HUES6 (cell line): Measurements from ENCODE around the gene FTCD.
"Not testable (repeated sequence)": the region's sequence is repeated elsewhere in the genome, so short reads cannot be mapped to it uniquely, and the experiment has no call there.

ENCODE experiments used
- H3K27ac ChIP-seq: 2 replicates; pipeline ENCODE4 v1.7.0; 2013; ENCODE audit warnings: low read depth, mild to moderate bottlenecking, low read length, inconsistent platforms
- H3K27me3 ChIP-seq: 2 replicates; pipeline ENCODE4 v1.6.1; 2013; ENCODE audit warnings: low read length; ENCODE audit not compliant: control insufficient read depth, insufficient read depth
- H3K36me3 ChIP-seq: 2 replicates; pipeline ENCODE4 v1.6.1; 2013; ENCODE audit warnings: low read length; ENCODE audit not compliant: control insufficient read depth, insufficient read depth
- H3K4me1 ChIP-seq: 2 replicates; pipeline ENCODE4 v1.6.1; 2013; ENCODE audit warnings: low read length; ENCODE audit not compliant: control insufficient read depth, insufficient read depth
- H3K4me3 ChIP-seq: 2 replicates; pipeline ENCODE4 v1.5.1; 2013; ENCODE audit warnings: low read depth, low read length
- H3K9ac ChIP-seq: one replicate; pipeline ENCODE4 v1.6.1; 2013; ENCODE audit warnings: mild to moderate bottlenecking, low read length
- H3K9me3 ChIP-seq: 2 replicates; pipeline ENCODE4 v1.6.1; 2013; ENCODE audit warnings: low read depth, low read length; ENCODE audit not compliant: control insufficient read depth, insufficient read depth

The FTCD gene

DNA sequence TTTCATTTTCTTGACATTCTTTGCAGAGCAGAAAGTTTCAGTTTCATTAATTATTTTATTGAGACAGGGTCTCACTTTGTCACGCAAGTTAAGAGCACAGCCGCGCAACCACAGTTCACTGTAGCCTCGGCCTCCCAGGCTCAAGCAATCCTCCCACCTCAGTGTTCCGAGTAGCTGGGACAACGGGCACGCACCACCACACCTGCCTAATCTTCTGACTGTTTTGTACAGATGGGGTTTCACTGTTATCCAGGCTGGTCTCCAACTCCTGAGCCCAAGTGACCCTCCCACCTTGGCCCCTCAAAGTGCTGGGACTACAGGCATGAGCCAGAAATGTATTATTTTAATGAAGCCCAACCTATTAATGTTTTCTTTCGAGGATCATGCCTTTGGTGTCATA is 31.9 kb upstream of the FTCD start:
- no peaks in the 10 kb centered on the region for H3K27me3 ChIP-seq
- H3K9me3 ChIP-seq, result no peaks in the 10 kb centered on the region
- H3K4me1 ChIP-seq, result peaks cover 25% of the 10 kb centered on the region
- no peak overlapping the region for H3K9ac ChIP-seq
- H3K36me3 ChIP-seq, result peaks cover 40% of the 10 kb centered on the region
- H3K4me3 ChIP-seq, result no peak overlapping the region
- H3K27ac ChIP-seq, result no peak overlapping the region

DNA sequence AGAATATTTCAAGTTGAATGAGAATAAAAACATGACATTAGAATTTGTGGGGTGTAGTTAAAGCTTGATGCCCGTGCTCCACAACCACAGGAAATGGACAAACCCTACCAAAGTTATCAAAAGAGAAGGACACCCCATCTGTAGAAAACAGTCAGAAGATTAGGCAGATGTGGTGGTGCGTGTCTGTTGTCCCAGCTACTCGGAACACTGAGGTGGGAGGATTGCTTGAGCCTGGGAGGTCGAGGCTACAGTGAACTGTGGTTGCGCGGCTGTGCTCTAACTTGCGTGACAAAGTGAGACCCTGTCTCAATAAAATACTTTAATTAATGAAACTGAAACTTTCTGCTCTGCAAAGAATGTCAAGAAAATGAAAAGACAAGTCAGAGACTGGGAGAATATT is 30.3 kb upstream of the FTCD start:
- Histone ChIP-seq H3K4me1 (peaks cover 34% of the 10 kb centered on the region), H3K9ac (no peak overlapping the region), H3K27ac (no peak overlapping the region), H3K36me3 (peaks cover 25% of the 10 kb centered on the region), H3K4me3 (no peak overlapping the region), H3K27me3 (no peaks in the 10 kb centered on the region), H3K9me3 (no peaks in the 10 kb centered on the region)

DNA sequence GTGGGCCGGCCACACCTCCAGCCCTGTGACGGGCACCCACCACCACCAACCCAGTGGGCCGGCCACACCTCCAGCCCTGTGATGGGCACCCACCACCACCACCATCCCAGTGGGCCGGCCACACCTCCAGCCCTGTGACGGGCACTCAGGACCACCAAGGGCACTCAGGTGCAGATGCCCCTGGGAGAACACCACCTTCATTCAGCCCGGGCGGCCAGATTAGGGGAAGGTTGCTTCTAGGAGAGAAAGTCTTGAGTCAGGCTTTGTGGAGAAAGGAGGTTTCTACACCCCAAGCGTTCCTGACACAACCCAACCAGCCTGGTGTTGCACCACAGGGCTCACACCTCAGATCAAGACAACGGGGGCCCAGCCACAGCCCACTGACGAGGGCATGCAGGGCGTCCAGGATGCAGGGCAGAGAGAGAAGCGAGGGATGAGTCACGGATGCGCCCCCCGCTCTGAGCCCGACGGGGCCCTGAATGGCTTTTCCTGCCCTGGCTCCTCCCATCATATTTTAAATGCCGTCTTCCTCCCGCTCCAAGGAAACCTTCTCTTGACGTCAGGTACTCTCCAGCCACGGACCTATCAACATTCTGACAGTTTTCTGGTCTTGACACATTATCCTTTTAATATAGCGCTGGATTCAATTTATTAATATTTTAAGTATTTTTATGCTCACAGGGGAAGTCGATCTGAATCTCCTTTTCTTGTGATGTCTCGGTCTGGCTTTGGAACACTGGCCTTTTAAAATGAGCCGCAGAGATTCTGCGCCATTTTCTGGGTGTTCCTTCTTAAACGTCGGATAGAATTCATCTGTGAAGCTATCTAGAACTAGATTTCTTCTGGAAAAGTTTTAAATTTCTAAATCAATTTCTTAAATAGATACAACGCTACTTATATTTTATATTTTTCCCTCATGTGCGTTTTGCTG is 29.5 kb upstream of the FTCD start:
- peak overlapping the region; percentile 93 for H3K4me3 ChIP-seq
- peak overlapping the region; percentile 84 for H3K27ac ChIP-seq

DNA sequence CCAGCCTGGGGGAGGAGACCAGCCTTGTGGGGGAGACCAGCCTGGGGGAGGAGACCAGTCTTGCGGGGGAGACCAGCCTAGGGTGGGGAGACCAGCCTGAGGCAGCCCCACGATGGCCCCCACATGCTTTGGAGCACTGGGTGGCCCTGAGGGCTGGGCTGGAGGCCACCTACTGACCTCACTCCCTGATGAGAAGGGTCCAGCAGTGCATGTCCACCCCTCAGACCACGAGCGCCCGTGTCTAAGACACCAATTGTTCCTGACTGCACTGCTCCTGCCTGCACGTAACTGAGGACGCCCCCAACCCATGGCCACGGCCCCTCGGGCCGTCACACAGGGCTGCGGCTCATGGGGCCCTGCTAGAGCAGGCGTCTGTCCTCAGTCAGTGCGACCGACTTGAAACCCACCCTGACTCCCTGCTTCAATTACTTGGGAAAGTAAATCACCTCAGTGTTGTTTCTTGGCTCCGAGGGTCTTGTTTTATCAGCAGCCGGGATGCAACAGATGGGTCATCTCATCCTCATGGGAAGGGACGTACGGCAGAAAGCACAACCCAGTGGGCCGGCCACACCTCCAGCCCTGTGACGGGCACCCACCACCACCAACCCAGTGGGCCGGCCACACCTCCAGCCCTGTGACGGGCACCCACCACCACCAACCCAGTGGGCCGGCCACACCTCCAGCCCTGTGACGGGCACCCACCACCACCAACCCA is 28.7 kb upstream of the FTCD start, which contains the start of gene SPATC1L:
SPATC1L (minus strand) TSS at position 550 of the 715 bp plus-strand sequence. CDS start 1,643 bp downstream, outside the sequence.
- Histone ChIP-seq H3K9ac (peak within 1 kb of the TSS; percentile 87), H3K27ac (peak within 1 kb of the TSS; percentile 84), H3K27me3 (no peaks in the 10 kb centered on the region), H3K36me3 (peaks cover 17% of the 10 kb centered on the region), H3K9me3 (no peaks in the 10 kb centered on the region), H3K4me3 (peak within 1 kb of the TSS; percentile 93), H3K4me1 (peaks cover 35% of the 10 kb centered on the region)

More for the DNA sequence above, 29.5 kb upstream of the FTCD start:
- no peaks in the 10 kb centered on the region for H3K9me3 ChIP-seq
- H3K9ac ChIP-seq, result peak overlapping the region; percentile 87
- H3K27me3 ChIP-seq, result no peaks in the 10 kb centered on the region
- H3K36me3 ChIP-seq, result peaks cover 18% of the 10 kb centered on the region
- peaks cover 40% of the 10 kb centered on the region for H3K4me1 ChIP-seq

- H3K9me3 ChIP-seq, H3K9ac ChIP-seq, H3K27me3 ChIP-seq, H3K27ac ChIP-seq: not testable (repeated sequence)
- Histone ChIP-seq H3K4me3 (peak overlapping the region; percentile 93), H3K4me1 (peaks cover 28% of the 10 kb centered on the region), H3K36me3 (peaks cover 16% of the 10 kb centered on the region)
These were observed 28.0 kb upstream of the FTCD start for GRCh38 chr21:46183337-46183909.

DNA sequence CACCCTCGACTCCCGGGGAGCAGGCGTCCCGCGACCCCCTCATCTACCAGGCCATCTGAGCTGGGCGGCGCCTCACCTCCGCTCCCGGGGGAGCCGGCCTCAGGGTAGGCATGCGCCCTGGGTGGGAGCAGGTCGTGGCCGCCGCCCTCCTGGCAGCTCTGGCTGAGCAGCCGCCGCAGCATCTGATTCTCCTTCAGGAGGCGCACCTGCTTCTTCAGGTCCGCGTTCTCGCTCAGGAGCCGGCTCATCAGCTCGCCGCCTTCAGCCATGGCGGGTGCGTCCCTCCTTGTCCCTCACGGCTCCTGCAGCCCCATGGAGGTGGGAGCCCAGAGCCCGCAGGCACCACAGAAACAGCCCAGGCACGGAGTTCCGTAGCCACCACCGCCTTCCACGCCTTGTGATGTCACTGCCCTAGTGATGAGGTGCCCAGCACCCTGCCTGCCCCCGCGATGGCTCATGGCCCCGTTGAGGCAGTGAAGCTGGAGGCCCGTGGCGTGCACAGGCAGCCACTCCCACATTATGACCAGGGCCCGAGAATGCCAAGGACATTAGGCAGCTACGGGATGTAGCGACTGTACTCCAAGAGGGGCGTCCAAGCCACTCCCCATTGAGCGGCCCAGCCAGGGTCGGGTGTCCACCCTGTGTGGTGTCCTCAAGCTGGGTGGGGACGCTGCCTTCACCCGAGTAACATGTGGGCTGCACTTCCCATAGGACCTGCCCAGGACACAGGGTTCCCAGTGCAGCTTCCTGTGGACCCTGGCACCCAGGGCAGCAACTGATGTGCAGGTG is 27.4 kb upstream of the FTCD start:
- peak overlapping the region; percentile 37; the same call in 1 of the 2 replicates for H3K4me3 ChIP-seq
- peaks cover 10% of the 10 kb centered on the region for H3K36me3 ChIP-seq
- peaks cover 22% of the 10 kb centered on the region for H3K4me1 ChIP-seq
- H3K27ac ChIP-seq, result no peak overlapping the region
- no peak overlapping the region for H3K9ac ChIP-seq
- no peaks in the 10 kb centered on the region for H3K9me3 ChIP-seq
- H3K27me3 ChIP-seq, result no peaks in the 10 kb centered on the region

DNA sequence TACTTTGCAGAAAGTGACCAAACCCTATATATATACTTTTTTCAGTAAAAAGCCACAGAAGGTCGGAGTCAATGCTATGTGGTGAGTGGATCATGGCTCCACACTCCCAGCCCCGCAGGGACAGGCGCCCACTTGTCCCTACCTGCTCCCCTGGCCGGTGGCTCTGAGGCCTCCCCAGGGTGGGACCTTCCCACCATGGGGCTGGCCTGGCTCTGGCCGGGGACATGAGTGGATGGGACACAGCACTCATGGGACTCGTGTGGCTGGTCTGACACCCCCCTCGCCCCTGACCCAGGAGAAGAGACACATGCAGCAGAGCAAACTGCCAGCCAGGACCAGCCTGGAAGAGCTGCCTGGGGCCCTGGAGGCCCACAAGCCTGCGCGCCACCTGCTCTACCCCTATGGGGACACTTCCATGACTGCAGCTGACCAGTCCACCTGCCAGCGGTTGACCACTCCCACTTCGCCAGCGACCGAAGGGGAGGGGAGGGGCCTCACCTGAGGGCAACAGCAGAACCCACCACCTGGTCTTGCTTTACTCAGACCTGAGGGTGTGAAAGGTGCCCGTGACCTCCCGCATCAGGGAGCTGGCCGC is 26.7 kb upstream of the FTCD start:
- Histone ChIP-seq H3K36me3 (peaks cover 5% of the 10 kb centered on the region; the same call in 1 of the 2 replicates), H3K27me3 (no peaks in the 10 kb centered on the region), H3K9ac (no peak overlapping the region), H3K4me1 (peaks cover 21% of the 10 kb centered on the region), H3K4me3 (no peak overlapping the region), H3K9me3 (peaks cover 3% of the 10 kb centered on the region; the same call in 1 of the 2 replicates), H3K27ac (no peak overlapping the region)

DNA sequence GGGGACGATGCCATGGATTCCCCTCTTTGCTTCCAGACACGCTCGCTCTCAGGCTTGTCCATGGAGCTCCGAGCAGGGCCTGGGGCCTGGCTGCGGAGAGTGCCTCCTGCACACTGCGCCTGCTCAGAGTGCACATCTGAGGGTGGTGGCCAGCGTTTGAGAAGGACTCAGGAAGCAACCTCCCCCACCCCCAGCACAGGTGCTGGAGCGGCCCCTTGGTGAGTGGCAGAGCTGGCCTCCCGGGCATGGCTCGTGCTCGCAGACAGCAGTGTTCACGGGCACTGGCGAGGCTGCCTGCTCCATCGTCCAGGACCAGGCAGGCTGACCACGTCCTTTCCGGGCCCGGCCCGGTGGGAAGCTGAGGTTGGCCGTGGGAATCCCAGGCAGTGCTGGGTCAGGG is 26.1 kb upstream of the FTCD start:
- Histone ChIP-seq H3K4me1 (peaks cover 21% of the 10 kb centered on the region), H3K9me3 (peaks cover 3% of the 10 kb centered on the region; the same call in 1 of the 2 replicates), H3K27ac (0 out of 2 replicates have a peak overlapping the region, but pooled peaks have one; percentile 34), H3K4me3 (0 out of 2 replicates have a peak overlapping the region, but pooled peaks have one; percentile 16), H3K27me3 (no peaks in the 10 kb centered on the region), H3K36me3 (peaks cover 5% of the 10 kb centered on the region; the same call in 1 of the 2 replicates), H3K9ac (peak overlapping the region; percentile 13)

- peak overlapping the region; percentile 34; the same call in 1 of the 2 replicates for H3K27ac ChIP-seq
- H3K9me3 ChIP-seq, result peaks cover 3% of the 10 kb centered on the region; the same call in 1 of the 2 replicates
- H3K4me1 ChIP-seq, result peaks cover 21% of the 10 kb centered on the region
These were observed 25.5 kb upstream of the FTCD start for GRCh38 chr21:46180778-46181391.

More at GRCh38 chr21:46180778-46181391, 25.5 kb upstream of the FTCD start:
- H3K27me3 ChIP-seq, result no peaks in the 10 kb centered on the region
- peak overlapping the region; percentile 13 for H3K9ac ChIP-seq
- peaks cover 5% of the 10 kb centered on the region; the same call in 1 of the 2 replicates for H3K36me3 ChIP-seq
- H3K4me3 ChIP-seq, result 0 out of 2 replicates have a peak overlapping the region, but pooled peaks have one; percentile 16
